CD14-positive monocyte (primary cell): ENCODE results near the gene LRRFIP2. TPM values are rescaled to one million over a fixed set of nuclear protein-coding genes. Genes with fewer than 3 reads are reported as not detected.

Experiments
- DNase-seq, 3 donors: peaks; one replicate each; pipeline ENCODE4 v3.0.0-alpha.2; 2011 to 2022
- H2AFZ ChIP-seq: 2 replicates; pipeline ENCODE4 v1.6.0; 2012; ENCODE audit warnings: mild to moderate bottlenecking, low read depth, low read length, inconsistent platforms; ENCODE audit not compliant: insufficient read depth, poor library complexity, severe bottlenecking
- H3K27ac ChIP-seq, 2 donors: 1 replicate in 1 of 2; 2 replicates in 1 of 2; pipeline ENCODE4 v1.5.1; 2012 to 2013; ENCODE audit warnings: low read length in 2 of 2, control low read depth in 1 of 2, inconsistent platforms in 1 of 2, low read depth in 1 of 2, mild to moderate bottlenecking in 1 of 2
- H3K27me3 ChIP-seq, 2 donors: one replicate each; pipeline versions ENCODE4 v1.6.0 to v1.6.1; 2011 to 2013; ENCODE audit warnings: low read length in 2 of 2; ENCODE audit not compliant: control insufficient read depth in 2 of 2, insufficient read depth in 2 of 2
- H3K36me3 ChIP-seq, 2 donors: replicated peaks in 1 of 2; 1 replicate in 1 of 2; 2 replicates in 1 of 2; pipeline versions ENCODE4 v1.5.1 to v1.6.1; 2012 to 2013; ENCODE audit warnings: low read length in 2 of 2, control low read depth in 1 of 2, inconsistent platforms in 1 of 2, mild to moderate bottlenecking in 1 of 2; ENCODE audit not compliant: insufficient read depth in 2 of 2, control insufficient read depth in 1 of 2
- H3K4me1 ChIP-seq, 2 donors: 1 replicate in 1 of 2; 2 replicates in 1 of 2; pipeline versions ENCODE4 v1.5.1 to v1.6.1; 2012 to 2013; ENCODE audit warnings: low read length in 2 of 2, control low read depth in 1 of 2, inconsistent platforms in 1 of 2, mild to moderate bottlenecking in 1 of 2, moderate library complexity in 1 of 2; ENCODE audit not compliant: insufficient read depth in 2 of 2, control insufficient read depth in 1 of 2
- H3K4me2 ChIP-seq: replicated peaks from 2 replicates; pipeline ENCODE3; 2012; ENCODE audit warnings: low read length, moderate library complexity, mild to moderate bottlenecking; ENCODE audit not compliant: poor library complexity, severe bottlenecking; ENCODE audit errors: extremely low read depth
- H3K4me3 ChIP-seq, 3 experiments: fragments of 200-600 bp in 1 of 3; sonication (generic) in 1 of 3; replicated peaks in 1 of 3; 1 replicate in 2 of 3; 2 replicates in 1 of 3; pipeline ENCODE4 v1.5.1; 2011 to 2013; ENCODE audit warnings: low read length in 3 of 3, mild to moderate bottlenecking in 3 of 3, control low read depth in 2 of 3, low read depth in 2 of 3, inconsistent platforms in 1 of 3, moderate library complexity in 1 of 3
- H3K79me2 ChIP-seq: 2 replicates; pipeline ENCODE4 v1.6.0; 2012; ENCODE audit warnings: mild to moderate bottlenecking, control low read depth, inconsistent platforms, low read length, moderate library complexity; ENCODE audit not compliant: insufficient read depth
- H3K9ac ChIP-seq: 2 replicates; pipeline ENCODE4 v1.6.0; 2017; ENCODE audit warnings: low read length, mild to moderate bottlenecking; ENCODE audit not compliant: insufficient read depth, poor library complexity, severe bottlenecking
- H3K9me3 ChIP-seq, 2 donors: replicated peaks in 1 of 2; 1 replicate in 1 of 2; 2 replicates in 1 of 2; pipeline versions ENCODE4 v1.5.1 to v1.6.1; 2012 to 2013; ENCODE audit warnings: low read length in 2 of 2, control low read depth in 1 of 2; ENCODE audit not compliant: control insufficient read depth in 1 of 2, insufficient read depth in 1 of 2
- H4K20me1 ChIP-seq: 2 replicates; pipeline ENCODE4 v1.6.0; 2012; ENCODE audit warnings: mild to moderate bottlenecking, low read length, control low read depth, moderate library complexity; ENCODE audit not compliant: insufficient read depth
- H3K27ac Mint-ChIP-seq, 7 donors: one replicate each; pipeline ENCODE4 v1.8.0; 2020; ENCODE audit warnings: mild to moderate bottlenecking in 7 of 7, mixed read lengths in 7 of 7, moderate library complexity in 6 of 7, inconsistent platforms in 2 of 7
- H3K27me3 Mint-ChIP-seq, 3 donors: one replicate each; pipeline ENCODE4 v1.8.0; 2021 to 2022; ENCODE audit warnings: low read depth in 3 of 3, mild to moderate bottlenecking in 3 of 3, mixed read lengths in 3 of 3, moderate library complexity in 3 of 3, inconsistent platforms in 1 of 3
- H3K36me3 Mint-ChIP-seq, 2 donors: one replicate each; pipeline ENCODE4 v1.8.0; 2020; ENCODE audit warnings: mixed read lengths in 2 of 2, inconsistent platforms in 1 of 2, mild to moderate bottlenecking in 1 of 2
- H3K4me1 Mint-ChIP-seq: one replicate; pipeline ENCODE4 v1.8.0; 2020; ENCODE audit warnings: mild to moderate bottlenecking, mixed read lengths
- H3K4me3 Mint-ChIP-seq, 2 donors: one replicate each; pipeline ENCODE4 v1.8.0; 2020; ENCODE audit warnings: mild to moderate bottlenecking in 2 of 2, mixed read lengths in 2 of 2, moderate library complexity in 1 of 2
- H3K9me3 Mint-ChIP-seq, 7 donors: one replicate each; pipeline ENCODE4 v1.8.0; 2020 to 2022; ENCODE audit warnings: mixed read lengths in 7 of 7, mild to moderate bottlenecking in 6 of 7, moderate library complexity in 6 of 7, inconsistent platforms in 2 of 7
- WGBS: methylation state at CpG from one replicate; pipeline ENCODE4 v1.1.5; 2013; ENCODE audit warnings: missing lambda C conversion rate; ENCODE audit not compliant: insufficient coverage; 5-methylcytosine and 5-hydroxymethylcytosine counted together
- intact Hi-C, 2 donors: fragments of 100-400 bp; cut with micrococcal nuclease; formaldehyde crosslinking; loops; one replicate each; pipeline versions ENCODE4 v1.15.0 to v1.15.1; 2023
- polyA plus RNA-seq, 3 donors: library from polyadenylated mRNA; depleted of rRNA in 1 of 3; unstranded in 2 of 3; stranded (reverse) in 1 of 3; fragments of 300-500 nt in 2 of 3; fragments of >200 nt in 1 of 3; fragmentation: Illumina TruSeq in 2 of 3; gene quantifications; 1 replicate in 2 of 3; 2 replicates in 1 of 3; pipeline ENCODE4 v1.2.3, GENCODE V29; 2012 to 2021
- TF ChIP-seq, protein P1 (sequence below): fragments of 200-600 bp; IDR thresholded peaks from one replicate; pipeline ENCODE4 v1.8.0; 2022; ENCODE audit warnings: antibody characterized with exemption, mild to moderate bottlenecking

Gene LRRFIP2
- polyA plus RNA-seq, 3 donors: 30.9 to 39.4 (median 31.7) TPM

GRCh38 chr3:37129871-37130270 lies 44.5 kb downstream of the LRRFIP2 start:
- no peak overlapping the region for H2AFZ ChIP-seq
- Mint-ChIP-seq H3K4me3 (no peak overlapping the region), H3K9me3 (peaks cover 0 to 2% (median 0%) of the 10 kb centered on the region in 7 donors), H3K4me1 (peaks cover 46% of the 10 kb centered on the region), H3K36me3 (peaks cover 10 to 29% of the 10 kb centered on the region in 2 donors), H3K27ac (peak overlapping the region in 6 of 7 donors; percentile 54 to 87 (median 65)), H3K27me3 (no peaks in the 10 kb centered on the region)
- peaks cover 70% of the 10 kb centered on the region for H3K79me2 ChIP-seq
- no peaks in the 10 kb centered on the region for H3K9me3 ChIP-seq
- peaks cover 0 to 5% of the 10 kb centered on the region in 2 donors for H3K36me3 ChIP-seq
- peak; percentile 48 to 71 (median 68) for DNase-seq
- TF ChIP-seq, protein P1, sequence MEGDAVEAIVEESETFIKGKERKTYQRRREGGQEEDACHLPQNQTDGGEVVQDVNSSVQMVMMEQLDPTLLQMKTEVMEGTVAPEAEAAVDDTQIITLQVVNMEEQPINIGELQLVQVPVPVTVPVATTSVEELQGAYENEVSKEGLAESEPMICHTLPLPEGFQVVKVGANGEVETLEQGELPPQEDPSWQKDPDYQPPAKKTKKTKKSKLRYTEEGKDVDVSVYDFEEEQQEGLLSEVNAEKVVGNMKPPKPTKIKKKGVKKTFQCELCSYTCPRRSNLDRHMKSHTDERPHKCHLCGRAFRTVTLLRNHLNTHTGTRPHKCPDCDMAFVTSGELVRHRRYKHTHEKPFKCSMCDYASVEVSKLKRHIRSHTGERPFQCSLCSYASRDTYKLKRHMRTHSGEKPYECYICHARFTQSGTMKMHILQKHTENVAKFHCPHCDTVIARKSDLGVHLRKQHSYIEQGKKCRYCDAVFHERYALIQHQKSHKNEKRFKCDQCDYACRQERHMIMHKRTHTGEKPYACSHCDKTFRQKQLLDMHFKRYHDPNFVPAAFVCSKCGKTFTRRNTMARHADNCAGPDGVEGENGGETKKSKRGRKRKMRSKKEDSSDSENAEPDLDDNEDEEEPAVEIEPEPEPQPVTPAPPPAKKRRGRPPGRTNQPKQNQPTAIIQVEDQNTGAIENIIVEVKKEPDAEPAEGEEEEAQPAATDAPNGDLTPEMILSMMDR: no peak
- H3K27ac ChIP-seq: peak overlapping the region in 1 of 2 donors; percentile 57
- no peak overlapping the region for H3K9ac ChIP-seq
- H3K4me3 ChIP-seq: no peak overlapping the region
- H4K20me1 ChIP-seq: no peaks in the 10 kb centered on the region
- no CpG with 5 or more reads among the region's 3 CpGs for WGBS
- no peaks in the 10 kb centered on the region for H3K27me3 ChIP-seq
- H3K4me1 ChIP-seq: peaks cover 8 to 34% of the 10 kb centered on the region in 2 donors
- intact Hi-C loops: no loop called here
- no peak overlapping the region for H3K4me2 ChIP-seq

DNA sequence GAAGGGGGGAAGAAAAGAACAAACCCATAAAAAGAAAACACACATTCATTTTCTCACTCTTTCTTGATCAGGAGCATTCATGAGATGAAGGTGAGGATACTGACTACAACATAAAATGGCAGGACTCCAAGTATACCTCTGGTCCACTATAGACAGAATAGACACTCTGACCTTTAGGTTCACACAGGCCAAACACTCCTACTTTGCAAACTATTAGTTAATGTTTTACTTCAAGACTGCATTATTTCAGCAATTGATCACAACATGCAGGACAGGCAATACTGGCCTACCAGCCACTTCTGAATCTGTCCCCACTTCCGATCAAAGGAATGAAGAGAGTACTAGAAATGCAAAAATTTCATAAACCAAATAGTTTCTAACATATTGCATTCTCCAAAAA lies 47.0 kb downstream of the LRRFIP2 start:
- no peaks in the 10 kb centered on the region for H3K27me3 Mint-ChIP-seq
- no peak overlapping the region for H3K9ac ChIP-seq
- peaks cover 8 to 36% of the 10 kb centered on the region in 2 donors for H3K4me1 ChIP-seq
- TF ChIP-seq, protein P1: no peak
- peaks cover 0 to 2% (median 0%) of the 10 kb centered on the region in 7 donors for H3K9me3 Mint-ChIP-seq
- peak overlapping the region in 1 of 2 donors; percentile 2 for H3K27ac ChIP-seq
- no peaks in the 10 kb centered on the region for H3K9me3 ChIP-seq
- intact Hi-C loops: no loop called here
- H3K27me3 ChIP-seq: no peaks in the 10 kb centered on the region
- H4K20me1 ChIP-seq: peaks cover 3% of the 10 kb centered on the region
- H3K27ac Mint-ChIP-seq: no peak overlapping the region
- H3K4me3 Mint-ChIP-seq: no peak overlapping the region
- DNase-seq: no peak
- no peak overlapping the region for H3K4me3 ChIP-seq
- no CpG with 5 or more reads among the region's 1 CpG for whole genome bisulfite sequencing
- H3K79me2 ChIP-seq: peaks cover 61% of the 10 kb centered on the region
- peaks cover 0 to 14% of the 10 kb centered on the region in 2 donors for H3K36me3 ChIP-seq
- peaks cover 50% of the 10 kb centered on the region for H3K4me1 Mint-ChIP-seq
- H2AFZ ChIP-seq: no peak overlapping the region
- no peak overlapping the region for H3K4me2 ChIP-seq
- H3K36me3 Mint-ChIP-seq: peaks cover 10 to 31% of the 10 kb centered on the region in 2 donors
